HG02763 (cell line): Measurements from ENCODE around the gene TC2N.
A peak's percentile ranks its signal among the peaks of the same experiment; 100 is the strongest.
"Not testable (repeated sequence)": the region's sequence is repeated elsewhere in the genome, so short reads cannot be mapped to it uniquely, and the experiment has no call there.

Experiments
- ATAC-seq: cut with Tn5 transposase; IDR thresholded peaks from one replicate; pipeline ENCODE4 v1.9.1; 2021; ENCODE audit warnings: mild to moderate bottlenecking, moderate library complexity; ENCODE audit not compliant: unreplicated experiment

Gene TC2N

DNA sequence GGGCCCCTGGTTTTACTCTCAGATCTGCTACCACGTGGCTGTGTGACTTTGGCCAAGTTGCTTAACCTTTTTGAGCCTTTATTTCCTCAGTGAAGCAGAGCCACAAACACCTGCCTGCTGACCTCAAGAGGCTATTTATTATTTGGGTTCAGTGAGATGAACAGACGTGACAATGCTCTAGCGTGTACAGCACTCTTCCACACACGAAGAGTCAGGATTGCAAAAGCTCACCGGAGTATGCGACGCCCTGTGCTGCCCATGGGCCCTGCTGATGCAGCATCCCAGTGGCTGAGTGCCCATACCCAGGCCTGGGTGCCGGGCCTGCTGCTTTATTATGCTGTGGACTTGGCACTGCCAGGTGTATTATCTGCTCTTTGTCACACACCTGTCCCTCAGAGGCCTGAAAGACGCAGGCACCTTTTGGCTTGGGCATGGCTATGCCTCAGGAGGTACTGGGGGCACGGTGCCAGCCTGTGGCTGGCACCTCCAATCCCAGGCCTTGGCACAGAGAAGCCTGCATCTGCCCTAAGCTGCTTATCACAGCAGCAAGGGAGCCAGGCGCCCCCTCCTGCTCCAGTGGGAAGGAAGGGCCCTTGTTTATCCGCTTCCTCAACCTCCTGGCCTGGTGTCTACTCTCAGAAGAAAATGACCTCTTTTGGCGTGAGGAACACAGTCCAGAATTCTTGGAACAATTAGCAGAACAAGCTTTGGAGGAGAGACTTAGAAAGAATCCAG is 22.3 kb upstream of the TC2N start:
- no peak for ATAC-seq

DNA sequence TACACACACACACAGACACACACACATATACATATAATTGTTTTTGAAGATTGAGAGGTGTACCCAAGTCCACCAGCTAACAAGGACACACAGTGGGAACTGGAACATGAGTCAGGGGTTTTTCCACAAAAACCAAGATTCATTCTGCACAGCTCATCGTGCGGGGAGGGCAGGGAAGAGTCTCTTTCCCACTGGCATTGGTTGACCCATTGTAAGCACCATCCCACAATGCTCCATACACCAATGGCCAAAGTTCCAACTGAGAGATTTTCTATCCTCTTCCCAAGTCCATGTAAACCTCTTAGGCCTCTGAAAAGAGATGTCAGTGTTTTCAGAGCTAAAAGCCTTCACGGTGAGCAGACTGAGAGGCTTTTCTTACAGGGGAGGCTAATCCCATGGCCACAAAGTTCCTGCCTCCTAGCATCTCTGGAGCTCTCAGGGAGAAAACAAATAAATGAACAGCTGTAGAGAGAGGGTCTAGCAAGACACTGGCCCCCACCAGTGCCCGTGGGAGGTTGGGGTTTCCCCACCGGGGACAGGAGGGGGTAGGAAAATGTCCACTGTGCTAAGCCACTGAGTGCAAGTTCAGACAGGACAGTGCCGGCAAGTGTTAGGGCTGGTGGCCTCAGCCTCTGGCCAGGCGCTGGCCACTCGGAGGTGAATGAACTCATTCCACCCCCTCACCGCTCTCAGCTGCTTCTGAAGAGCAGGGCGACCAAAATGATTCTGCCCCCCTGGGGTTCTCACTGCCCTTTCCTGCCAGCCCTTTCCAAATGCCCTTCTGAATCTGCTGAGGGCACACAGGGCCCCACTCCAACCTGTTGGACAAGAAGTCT is 21.5 kb upstream of the TC2N start:
- no peak for ATAC-seq

DNA sequence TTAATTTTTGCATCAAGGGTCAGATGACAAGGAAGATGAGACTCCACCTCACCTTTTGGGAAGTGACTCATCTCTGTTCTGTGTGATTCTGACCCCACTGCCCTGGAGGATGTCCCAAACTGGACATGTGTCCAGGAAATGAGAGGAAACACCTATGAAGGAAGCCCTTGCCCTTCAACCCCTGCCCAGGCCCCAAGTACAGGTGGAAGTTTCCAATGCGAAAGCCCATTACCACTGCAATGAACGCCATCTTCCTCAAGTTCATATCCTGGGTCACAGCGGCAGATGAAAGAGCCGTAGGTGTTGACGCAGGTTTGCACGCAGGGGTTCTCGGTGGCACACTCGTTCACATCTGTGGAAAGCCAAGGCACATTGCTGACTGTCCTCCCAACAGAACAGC is 19.6 kb upstream of the TC2N start:
- ATAC-seq, result no peak

DNA sequence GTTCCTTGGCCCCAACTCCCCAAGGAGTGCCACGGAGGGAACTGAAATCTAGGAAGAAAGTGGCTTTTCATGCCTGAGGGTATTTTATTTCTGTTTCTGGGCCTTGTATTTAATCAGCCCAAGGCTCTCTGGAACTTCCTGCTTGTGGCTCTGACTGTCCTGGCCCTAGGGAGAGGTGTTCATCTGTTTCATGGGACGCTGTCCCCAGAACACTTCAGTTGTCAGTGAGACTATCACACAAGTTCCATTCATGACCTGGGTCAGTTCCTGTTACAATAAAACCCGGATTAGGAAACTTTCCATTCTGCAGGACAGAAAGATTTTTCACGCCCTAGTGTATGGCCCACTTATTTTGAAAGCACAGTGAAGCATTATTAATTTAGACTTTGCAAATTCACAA is 18.5 kb upstream of the TC2N start:
- no peak for ATAC-seq

DNA sequence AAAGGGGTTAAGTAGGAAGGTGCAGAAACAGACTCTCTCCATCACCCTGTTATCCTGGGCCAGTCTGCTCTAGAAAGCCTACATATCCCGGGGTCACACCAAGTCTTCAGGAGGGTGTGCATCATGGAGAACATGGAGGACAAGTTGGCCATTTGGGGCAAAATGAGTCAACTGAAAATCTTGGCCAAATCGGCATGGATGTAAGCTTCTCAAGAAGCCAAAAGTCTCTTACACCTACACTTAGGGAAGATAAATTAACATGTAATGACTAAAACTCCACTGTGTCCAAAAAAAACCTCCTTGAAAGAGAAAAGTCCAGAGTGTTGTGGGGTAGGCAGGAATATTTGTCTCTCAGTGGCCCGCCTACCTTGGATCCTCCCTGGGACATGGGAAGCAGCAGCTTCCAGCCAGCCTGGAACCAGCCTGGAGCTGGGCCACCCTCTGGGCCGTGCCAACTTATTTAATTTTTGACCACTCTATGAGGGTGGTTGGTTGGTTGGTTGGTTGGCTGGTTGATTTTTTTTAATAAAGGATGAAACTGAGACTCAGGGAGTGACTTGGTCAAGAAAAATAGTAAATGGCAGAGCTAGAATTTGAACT is 17.9 kb upstream of the TC2N start:
- no peak for ATAC-seq

DNA sequence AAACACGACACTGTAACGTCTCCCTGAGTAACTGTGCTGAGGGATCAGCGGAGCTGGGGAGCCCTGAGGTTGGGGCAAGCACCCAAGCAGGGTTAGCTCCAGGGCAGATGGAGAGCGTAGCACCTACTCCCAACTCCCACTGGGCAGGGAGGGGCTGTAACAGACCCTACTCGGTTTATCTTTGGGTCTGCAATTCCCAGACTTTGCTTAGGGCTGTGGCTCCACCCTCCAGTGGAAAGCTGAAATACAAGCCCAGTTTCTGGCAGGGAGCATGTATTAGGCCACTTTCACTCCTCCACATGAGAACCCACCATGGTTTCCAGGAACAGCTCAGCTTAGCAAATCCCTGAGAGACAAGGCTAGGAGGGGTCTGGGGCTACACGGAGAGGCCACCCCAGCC is 17.3 kb upstream of the TC2N start:
- no peak for ATAC-seq

DNA sequence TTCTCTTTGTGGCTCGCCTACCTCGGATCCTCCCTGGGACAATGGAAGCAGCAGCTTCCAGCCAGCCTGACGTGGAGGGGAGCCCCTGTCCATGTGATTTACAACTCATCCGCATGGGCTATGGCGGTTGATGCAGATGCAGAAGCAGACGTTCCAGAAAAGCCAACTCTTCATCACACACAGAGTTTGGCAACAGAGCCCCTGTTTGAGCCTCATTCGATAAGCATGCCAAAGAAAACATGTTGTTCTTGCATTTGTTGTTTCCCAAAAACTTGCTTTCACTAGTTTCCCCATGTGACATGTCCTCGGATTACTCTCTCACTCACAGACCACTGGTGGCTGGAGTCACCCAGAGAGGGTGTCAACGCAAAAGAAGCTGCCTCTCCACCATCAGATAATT is 16.4 kb upstream of the TC2N start:
- no peak for ATAC-seq

DNA sequence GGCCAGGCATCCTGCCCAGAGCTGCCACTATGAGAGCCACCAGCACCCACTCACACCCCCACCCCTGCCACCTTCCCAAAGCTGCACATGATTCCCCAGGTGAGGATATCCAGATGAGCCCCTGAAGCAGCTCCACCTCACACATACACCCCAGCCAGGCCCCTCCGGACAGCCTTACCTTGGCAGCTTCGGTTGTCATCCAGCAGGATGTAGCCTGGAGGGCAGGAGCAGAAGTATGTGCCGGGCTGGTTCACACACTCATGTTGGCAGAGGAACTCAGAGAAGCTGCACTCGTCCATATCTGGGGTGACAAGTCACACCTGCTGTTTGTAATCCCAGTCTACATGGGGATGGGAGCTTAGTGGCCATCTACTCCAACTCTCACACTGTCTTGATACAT is 15.4 kb upstream of the TC2N start:
- no peak for ATAC-seq

DNA sequence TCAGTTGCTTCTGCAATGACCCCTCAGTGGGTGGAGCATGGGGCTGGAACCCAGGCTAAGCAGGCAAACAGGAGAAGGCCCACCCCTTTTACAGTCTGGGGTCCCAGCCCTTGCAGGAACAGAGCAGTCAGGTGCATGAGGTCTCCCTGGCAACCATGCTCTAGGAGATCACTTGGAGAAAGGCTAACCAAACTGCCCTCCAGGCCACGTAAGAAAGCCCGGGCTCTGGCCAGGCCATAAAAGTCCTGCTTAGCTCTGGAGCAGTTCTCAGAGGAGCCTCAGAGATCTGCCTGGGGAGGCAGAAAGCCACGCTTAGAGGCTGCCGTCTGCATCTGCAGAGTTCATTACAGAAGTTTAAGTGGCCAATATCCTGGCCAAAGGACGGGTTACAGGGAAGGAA is 15.0 kb upstream of the TC2N start:
- ATAC-seq, result no peak

DNA sequence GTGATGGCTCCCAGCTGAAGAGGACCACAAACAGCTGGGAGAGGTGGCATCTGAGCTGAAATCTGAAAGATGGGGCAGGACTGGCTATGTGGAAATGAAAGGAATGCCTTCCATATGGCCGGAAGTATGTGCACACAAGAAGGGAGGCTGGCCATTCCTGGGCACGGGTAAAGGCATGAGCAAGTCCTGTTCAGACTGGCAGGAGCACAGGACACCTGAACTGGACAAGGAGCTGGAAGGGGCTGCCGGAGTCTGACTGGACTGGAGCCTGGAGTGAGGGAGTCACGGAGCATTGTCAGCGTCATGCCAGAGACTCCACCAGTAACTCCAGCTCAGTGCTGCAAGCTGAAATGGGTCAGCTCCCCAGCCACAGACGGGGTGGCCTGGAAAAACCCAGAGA is 11.9 kb upstream of the TC2N start:
- no peak for ATAC-seq

DNA sequence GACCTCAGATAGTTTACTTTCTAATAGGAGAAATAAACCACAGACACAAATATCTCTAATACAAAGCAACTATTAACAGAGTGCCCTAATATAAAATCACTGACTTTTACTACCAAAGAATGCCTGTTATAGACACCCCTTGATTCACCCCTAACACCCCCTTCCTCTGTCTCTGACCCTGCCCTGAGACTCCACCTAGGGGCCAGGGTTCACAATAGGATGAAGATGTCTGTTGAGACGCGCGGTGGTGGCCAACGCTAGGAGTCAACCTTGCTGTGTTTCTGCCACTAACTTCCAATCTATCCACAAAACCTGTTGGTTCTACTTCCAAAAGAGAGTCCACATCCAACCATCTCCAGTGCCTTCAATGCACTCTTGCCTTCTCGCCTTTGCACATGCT is 10.9 kb upstream of the TC2N start:
- ATAC-seq, result no peak

DNA sequence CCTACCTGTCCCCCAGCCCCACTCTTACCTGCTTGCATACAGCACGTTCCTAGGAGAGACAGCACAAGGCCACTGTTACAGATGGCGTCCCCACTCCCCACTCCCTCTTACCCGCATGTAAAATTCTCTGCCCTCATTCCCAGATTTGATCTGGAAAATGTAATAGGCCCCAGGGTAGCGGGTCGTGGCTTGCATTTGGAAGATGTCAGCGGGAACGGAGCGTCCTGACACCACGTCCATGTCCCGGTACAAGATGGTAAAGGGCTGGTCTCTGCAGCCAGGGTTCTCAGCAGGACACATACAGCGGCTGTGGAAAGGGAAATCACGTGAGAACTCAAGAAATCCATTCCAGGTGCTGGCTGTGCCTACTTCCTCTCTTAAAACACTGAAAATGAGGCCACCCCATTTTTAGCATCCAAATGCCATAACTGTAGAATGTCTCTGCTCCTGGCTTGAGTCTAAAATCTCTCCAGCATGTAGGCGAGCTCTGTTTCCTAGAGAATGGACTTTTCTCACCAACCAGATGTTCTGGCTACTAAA is 10.1 kb upstream of the TC2N start:
- no peak for ATAC-seq

DNA sequence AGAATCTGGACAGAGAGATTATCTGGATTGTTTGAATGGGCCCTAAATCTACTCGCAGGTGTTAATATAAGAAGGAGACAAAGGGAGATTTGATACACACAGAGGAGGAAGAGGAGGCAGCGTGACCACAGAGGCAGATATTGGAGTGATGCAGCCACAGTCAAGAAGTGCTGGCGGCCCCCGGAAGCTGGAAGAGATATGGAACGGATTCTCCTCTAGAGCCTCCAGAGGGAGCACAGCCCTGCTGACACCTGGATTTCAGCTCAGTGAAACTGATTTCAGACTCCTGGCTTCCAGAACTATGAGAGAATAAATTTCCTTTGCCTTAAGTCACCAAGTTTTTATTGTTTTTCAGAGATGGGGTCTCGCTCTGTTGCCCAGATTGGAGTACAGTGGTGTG is 9.2 kb upstream of the TC2N start:
- ATAC-seq, result no peak

DNA sequence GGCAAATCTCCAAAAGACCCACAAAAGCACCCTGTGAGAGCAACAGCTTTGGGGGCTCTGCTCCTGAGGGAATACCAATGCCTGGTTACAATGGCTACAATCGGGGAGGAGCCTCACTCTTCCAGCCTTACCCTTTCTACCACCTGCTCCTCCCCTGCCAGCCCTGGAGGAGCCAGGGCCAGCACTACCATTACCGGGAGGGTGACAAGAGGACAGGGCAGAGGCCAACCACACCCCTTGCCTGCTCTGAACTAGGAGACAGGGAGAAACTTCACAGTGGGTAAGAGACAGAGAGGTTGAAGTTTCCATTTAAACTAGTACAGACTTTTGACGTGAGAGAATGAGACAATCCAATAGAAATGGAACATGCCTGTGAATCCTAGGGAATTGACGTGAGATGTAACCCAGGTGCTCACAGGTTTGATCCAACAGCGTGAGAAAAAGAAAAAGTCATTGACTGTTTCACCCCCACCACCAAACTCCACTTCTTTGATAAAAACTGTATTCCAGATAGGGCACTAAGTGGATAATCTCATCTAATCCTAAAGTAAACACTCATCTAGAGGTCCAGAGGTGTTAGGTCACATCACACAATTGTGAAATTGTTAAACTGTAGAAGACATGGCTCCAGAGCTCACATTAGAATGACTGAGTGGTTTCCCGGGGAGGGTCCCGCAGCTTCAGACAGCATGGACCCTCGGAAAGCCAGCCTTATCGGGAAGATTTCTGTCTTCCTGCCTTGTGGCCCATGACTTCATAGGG is 8.4 kb upstream of the TC2N start:
- no peak for ATAC-seq

DNA sequence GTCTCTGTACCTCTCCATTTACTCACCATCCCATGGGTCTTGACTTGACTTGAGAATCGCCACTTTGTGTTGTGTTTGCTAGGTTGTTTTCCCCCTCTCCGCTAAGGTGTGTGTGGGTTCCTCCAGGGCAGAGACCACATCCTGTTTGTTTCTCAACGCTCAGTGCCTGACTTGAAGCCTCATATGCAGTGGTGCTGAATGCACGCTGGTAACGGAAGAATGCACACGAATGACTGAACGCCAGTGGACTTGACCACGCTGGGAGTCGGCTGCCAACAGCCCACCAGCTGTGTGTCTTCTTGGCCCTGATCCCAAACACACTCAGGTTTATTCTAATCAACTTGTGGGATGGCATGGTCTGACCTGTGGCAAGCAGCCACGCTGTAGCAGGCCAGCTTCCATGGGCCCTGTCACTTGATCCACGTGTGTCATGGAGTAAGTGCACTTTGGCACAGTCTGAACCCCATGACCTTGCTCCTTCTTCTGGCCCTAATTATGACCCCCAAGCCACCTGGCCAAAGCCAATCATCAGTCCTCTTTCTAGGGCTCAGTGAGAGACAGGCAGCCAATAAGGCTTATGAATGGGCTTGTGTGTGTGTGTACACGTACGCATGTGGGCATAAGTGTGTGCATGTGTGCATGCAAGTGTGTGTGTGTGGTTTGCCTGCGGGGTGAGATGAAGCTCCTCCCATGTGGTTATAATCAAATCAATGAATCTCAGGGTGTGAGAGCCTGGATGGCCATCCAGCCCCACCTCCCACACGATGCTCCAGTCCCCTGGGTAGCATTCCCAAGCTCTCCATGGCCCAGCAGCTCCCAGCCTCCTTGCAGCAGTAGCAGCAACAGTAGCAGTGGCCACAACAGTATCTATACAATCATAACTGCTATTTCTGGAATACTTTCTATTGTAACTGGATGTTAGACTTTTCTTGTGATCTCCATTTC is 6.4 kb upstream of the TC2N start:
- peak; percentile 69 for ATAC-seq

DNA sequence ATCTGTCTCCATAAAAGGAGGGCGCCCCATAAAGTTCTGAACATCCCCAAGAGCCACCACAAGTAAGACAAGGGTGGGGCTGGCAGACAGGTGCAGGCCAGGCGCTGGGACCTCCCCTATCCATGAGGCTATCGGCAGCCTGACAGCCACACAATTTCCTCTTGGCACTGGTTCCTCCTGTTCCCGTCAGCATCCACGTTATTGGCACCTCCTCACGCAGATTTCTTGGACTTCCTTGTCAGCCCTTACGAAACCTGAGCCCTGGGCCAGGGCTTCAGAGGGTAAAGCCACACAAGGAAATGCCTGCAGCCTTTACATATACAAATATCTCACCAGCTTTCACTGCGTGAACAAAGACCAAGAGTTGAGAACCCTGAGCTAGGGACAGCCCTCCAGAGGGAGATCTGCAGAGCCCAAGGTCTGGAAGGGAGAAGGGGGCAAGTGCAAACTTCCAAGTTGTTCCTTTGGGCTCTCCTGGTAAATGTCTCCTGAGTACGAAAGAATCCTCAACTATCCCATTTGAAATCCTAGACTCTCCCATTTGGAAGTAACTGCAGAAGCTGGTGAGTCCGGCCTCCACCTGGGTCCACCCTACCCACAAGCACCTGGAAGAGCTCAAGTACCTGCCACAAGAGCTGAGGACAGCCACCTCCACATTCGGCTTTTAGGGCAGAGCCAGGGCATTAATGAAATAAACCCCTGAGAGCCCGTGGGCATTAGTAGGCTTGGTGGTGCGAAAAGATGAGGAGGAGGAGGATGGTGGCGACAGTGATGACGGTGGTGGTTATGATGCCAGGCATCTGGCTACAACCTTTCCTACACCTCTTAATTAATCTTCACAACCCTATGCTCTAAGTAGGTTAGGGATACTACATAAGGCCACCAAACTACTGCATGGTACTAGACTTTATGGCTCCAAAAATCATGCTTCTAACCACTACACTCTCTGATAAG is 5.5 kb upstream of the TC2N start:
- ATAC-seq, result peak; percentile 13

DNA sequence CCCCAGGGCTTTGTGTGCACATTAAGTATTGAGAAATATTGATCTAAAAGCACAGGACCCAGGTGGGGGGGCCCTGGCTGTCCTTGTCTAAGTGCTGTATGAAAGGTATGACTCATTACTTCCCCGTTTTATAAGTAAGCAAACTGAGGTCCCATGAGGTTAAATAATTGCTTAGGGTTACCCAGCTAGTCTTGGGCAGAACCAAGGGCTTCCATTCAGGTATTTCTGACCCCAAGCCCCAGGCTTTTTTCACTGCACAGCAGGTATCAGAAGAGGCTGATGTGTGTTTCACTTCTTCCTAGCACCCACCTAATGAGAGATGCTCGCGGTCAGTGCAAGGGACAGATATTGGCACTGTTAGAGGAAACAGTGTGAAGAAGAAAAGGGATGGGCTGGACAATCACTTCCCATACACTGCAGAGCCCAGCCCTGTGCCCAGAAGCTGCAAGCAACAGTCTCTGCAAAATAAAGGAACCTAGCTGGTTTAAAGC is 4.7 kb upstream of the TC2N start:
- peak; percentile 43 for ATAC-seq

DNA sequence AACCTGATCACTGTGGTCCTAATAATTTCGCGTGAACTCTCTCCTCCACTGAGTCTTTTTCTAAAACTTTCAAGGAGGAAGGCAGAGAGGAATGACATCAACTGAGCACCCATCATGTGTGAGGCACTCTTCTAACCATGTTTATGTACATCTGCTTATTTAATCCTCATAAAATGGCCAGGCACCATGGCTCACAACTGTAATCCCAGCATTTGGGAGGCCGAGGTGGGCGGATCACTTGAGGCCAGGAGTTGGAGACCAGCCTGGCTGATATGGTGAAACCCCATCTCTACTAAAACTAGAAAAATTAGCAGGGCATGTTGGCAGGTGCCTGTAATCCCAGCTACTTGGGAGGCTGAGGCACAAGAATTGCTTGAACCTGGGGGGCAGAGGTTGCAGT is 4.1 kb upstream of the TC2N start:
- ATAC-seq, result not testable (repeated sequence)

DNA sequence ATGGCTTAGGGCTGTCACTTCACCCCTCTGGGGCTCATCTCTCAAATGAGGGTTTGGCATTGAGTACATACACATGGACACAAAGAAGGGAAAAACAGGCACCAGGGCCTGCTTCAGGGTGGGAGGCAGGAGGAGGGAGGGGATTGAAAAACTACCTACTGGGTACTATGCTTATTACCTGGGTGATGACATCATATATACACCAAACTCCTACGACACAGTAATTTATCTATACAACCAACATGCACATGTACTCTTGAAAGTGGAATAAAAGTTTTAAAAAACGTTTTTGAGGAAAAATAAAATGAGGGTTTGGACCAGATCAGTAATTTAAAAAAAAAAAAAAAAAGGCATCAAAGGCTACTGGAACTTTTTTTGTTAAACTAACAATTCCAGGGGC is 3.6 kb upstream of the TC2N start:
- no peak for ATAC-seq
